Vagina (tissue), 2 donors: ENCODE data around the gene CPHXL.

Source experiments
- POLR2AphosphoS5 ChIP-seq, 2 donors: sonication (generic); formaldehyde crosslinking; IDR thresholded peaks; one replicate each; pipeline ENCODE4 v1.9.0; 2017; ENCODE audit warnings: antibody characterized with exemption in 2 of 2, mild to moderate bottlenecking in 2 of 2, low read depth in 1 of 2; ENCODE audit not compliant: insufficient read depth in 1 of 2
- TF ChIP-seq, protein P1 (sequence below), 3 experiments: fragments of 450-650 bp in 2 of 3; fragments of 200-600 bp in 1 of 3; sonication (generic) in 1 of 3; IDR thresholded peaks; one replicate each; pipeline ENCODE4 v1.5.1; 2017 to 2019; ENCODE audit warnings: antibody characterized with exemption in 3 of 3, mild to moderate bottlenecking in 2 of 3, moderate library complexity in 2 of 3

DNA sequence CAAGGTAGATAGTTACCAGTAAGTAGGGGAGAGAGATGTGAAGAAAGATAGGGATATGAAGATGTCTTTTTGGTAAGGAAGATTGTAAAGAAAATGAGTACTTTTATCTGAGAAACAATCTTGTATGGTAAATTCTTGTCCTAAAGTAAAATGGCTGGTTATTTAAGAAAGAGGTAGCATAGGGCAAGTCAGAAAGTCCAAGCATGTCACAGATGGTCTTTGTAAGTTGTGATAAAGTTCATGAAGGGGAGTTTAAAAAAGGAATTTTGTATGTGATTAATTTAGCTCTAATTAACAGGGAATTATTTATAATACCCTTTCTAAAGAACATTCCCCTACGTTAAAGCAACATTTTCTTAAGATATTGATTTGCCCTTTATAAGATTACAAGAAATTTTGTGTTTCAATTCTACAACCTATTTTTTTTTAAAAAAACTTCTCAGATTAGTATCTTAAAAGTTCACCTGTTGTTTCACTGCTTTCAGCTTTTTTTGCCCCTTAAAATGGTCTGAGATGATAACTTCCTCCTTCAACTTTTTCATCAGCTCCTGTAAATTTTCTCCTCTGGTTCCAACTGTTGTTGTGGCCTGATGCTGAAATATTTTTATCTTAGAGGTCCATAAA, 16.2 kb upstream of the CPHXL start:
- TF ChIP-seq, protein P1, sequence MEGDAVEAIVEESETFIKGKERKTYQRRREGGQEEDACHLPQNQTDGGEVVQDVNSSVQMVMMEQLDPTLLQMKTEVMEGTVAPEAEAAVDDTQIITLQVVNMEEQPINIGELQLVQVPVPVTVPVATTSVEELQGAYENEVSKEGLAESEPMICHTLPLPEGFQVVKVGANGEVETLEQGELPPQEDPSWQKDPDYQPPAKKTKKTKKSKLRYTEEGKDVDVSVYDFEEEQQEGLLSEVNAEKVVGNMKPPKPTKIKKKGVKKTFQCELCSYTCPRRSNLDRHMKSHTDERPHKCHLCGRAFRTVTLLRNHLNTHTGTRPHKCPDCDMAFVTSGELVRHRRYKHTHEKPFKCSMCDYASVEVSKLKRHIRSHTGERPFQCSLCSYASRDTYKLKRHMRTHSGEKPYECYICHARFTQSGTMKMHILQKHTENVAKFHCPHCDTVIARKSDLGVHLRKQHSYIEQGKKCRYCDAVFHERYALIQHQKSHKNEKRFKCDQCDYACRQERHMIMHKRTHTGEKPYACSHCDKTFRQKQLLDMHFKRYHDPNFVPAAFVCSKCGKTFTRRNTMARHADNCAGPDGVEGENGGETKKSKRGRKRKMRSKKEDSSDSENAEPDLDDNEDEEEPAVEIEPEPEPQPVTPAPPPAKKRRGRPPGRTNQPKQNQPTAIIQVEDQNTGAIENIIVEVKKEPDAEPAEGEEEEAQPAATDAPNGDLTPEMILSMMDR (IDR thresholded peaks at IDR 0.05): no peak
- TF ChIP-seq POLR2AphosphoS5 (IDR thresholded peaks at IDR 0.05; ENCODE audit: insufficient read depth in 1 of 2, low read depth in 1 of 2): no peak
